Fibroblast of skin of abdomen (primary cell): Measurements from ENCODE around the gene BCAS3.
A peak's percentile ranks its signal among the peaks of the same experiment; 100 is the strongest.
"Not testable (repeated sequence)": the region's sequence is repeated elsewhere in the genome, so short reads cannot be mapped to it uniquely, and the experiment has no call there.

ENCODE experiments used
- DNase-seq: peaks from one replicate; pipeline ENCODE4 v3.0.0-alpha.2; 2013

BCAS3 gene

DNA sequence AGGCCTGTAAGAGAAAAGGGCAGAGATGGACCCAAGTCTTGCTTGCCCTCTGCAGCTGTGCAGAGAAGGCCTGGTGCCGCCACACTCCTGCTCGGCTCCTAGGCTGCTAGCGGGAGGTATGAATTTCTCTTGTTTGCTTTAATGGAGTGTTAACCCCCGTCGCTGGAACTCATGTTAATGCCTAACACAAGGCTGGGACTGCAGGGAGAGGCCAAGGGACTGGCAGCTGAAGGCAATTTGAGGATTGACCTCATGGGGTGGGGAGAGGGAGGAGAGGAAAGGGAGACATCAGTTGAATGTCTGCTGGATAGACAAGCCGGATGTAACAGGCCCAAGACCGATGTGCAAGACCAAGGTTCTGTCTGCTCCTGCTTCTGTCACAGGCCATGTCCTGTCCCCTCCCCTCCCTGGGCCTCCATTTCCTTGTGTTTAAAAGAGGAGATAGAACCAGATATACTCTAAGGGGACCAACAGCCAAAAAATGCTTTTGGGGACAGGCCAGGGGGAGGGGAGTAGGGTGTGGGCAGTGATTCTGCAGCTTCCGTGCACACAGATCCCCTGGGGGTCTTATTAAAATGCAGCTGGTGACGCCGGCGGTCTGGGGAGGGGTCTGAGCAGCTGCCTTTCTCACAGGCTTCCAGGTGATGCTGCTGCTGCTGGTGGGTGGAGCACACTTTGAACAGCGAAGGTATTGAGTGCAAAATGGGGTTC lies 675.3 kb downstream of the BCAS3 start:
- no peak for DNase-seq

DNA sequence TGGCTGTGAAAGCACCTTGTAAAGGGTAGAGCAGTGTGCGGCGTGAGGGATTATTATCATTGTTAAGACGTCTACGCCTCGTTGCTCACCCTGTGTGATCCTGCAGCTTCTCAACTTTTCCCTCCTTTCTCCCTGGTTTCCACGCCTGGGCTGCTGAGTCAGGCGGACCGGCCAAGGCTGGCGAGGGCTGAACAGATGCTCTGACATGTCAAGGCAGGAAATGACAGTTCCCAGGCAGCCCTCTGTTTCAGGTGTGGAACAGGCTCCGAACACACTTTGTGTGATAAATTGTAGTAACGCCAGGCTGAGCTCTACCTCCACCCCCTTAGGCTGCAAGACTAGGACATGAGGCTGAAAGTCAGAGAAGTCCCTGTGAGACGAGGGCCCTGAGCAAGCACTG lies 676.0 kb downstream of the BCAS3 start:
- DNase-seq = no peak

GRCh38 chr17:61354895-61355874 lies 677.5 kb downstream of the BCAS3 start:
- DNase-seq = no peak

- DNase-seq = not testable (repeated sequence)
Measured at GRCh38 chr17:61357061-61357460, 679.4 kb downstream of the BCAS3 start.

GRCh38 chr17:61359513-61359912 lies 681.9 kb downstream of the BCAS3 start:
- not testable (repeated sequence) for DNase-seq

DNA sequence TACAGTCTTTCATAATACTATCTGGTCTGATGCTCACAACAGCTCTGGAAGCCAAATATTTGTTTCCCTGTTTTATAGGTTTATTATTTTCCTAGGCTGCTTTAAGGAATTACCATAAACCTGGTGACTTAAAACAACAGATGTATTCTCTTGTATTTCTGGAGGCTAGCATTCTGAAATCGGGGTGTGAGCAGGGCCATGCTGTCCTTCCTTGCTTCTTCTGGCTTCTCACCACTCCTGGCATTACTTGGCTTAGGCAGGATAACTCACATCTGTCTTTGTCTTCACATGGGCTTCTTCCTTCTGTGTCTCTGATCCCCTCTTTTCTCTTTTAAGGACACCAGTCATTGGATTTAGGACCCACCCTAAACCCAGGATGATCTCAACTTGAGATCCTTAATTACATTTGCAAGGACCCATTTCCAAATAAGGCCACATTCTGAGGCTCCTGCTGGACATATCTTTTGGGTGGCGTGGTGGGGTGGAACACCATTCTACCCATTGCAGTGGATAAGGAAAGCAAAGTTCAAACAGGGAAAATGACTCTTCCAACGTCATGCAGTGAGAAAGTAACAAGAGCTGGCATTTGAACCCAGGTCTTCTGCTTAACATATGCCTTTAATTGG lies 682.8 kb downstream of the BCAS3 start:
- DNase-seq = no peak

GRCh38 chr17:61361084-61361483 lies 683.4 kb downstream of the BCAS3 start:
- DNase-seq = peak; percentile 84

DNA sequence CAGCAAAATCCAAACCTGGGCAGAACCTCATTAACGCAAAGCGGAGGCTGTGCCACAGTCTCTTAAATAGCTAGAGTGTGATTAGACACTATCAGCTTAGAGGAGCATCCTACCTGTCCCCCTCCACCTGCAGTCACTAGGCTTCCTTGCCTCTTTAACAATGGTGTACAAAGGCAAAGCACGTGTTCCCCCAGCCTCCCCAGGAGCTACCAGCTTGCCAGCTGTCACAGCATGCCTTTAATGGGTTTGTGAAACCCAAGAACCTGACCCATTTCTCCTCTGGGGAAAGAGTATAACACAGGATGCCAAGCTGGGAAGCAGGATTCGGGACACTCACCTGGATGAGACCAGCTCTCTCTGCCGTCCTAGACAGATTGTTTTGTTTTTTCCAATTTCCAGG lies 684.7 kb downstream of the BCAS3 start:
- DNase-seq = no peak

- DNase-seq = no peak
Measured at GRCh38 chr17:61362852-61363600, 685.4 kb downstream of the BCAS3 start.

GRCh38 chr17:61363601-61364462 lies 686.2 kb downstream of the BCAS3 start:
- no peak for DNase-seq

DNA sequence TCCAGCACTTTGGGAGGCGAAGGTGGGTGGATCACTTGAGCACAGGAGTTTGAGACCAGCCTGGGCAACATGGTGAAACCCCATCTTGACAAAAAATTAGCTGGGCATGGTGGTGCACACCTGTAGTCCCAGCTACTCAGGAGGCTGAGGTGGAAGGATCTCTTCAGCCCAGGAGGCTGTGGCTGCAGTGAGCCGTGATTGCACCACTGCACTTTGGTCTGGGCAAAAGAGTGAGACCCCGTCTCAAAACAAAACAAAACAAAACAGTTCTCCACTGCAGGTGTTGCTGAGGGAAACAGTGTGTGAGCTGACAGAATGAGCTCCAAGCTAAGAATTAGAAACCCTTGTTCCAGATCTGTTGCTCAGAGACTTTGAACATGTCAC lies 686.8 kb downstream of the BCAS3 start:
- DNase-seq = no peak

DNA sequence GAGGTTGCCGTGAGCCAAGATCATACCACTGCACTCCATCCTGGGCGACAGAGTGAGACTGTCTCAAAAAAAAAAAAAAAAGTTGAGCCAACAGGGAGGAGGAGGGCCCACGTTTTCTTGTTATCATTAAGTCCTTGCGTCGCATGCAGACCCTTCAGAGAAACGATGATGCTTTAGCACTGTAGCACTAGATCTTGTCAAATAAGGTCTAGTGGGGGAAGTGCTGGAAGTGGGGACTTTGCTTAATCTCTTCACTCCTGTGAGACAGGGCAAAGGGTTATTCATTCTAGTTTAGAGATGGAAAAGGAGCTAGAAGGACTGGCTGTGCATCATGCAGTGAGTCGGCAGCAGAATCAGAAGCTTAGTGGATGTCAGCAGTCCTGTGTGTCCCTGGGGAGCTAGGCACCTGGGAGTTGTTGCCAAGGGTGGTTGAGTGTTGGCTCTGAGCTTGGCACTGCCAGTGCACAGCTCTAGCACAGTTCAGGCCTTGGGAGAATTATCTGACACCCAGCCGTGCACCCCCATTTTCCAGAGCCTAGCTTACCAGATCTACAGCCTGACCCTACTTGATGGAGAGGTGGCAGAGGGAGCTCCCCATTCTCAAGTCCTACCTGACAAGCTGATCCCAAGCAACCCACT lies 688.5 kb downstream of the BCAS3 start:
- no peak for DNase-seq

- no peak for DNase-seq
Measured at GRCh38 chr17:61366715-61367413, 689.2 kb downstream of the BCAS3 start.

- no peak for DNase-seq
Measured at GRCh38 chr17:61368049-61368831, 690.6 kb downstream of the BCAS3 start.

GRCh38 chr17:61368832-61369450 lies 691.3 kb downstream of the BCAS3 start:
- DNase-seq = no peak

DNA sequence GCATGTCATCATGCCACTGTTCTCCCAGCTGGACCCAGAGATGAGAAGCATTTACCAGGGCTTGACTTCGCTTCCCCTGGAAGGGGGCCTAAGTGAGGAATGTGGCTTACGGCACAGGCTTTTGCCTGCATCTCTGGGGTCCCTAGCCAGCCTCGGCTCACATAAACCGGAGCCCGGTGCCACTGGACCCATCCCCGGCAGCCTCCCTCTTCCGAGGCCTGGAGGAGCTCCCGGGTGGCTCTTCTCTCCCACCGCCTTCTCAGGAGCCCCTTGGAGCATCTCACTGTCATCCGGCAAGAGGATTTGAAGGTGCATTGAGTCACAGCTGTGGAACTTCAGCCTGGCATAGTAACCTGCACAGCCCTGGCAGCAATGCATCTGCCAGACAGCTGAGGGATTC lies 692.1 kb downstream of the BCAS3 start:
- no peak for DNase-seq

DNA sequence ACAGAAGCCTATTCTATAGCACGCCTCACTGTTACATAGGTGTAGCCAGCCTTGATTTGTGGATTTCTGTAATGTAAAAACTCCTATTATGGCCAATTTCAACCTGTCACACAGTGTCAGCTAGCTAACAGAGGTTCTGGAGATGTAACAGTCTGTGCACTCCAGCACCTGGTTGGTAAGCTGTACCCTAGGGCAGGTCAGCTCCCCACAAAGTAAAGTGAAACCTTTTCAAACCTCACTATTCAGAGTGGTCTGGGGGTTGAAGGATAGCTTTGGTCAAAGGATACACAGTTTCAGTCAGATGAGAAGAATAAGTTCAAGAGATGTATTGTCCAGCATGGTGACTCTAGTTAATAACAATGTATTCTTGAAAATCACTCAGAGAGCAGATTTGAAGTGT lies 693.5 kb downstream of the BCAS3 start:
- DNase-seq = no peak

- no peak for DNase-seq
Measured at GRCh38 chr17:61371606-61372005, 694.0 kb downstream of the BCAS3 start.

- no peak for DNase-seq
Measured at GRCh38 chr17:61372436-61372835, 694.8 kb downstream of the BCAS3 start.
